RWPE2 (cell line): Measurements from ENCODE around the gene ST14.

Experiments
- ATAC-seq: fragments of 200-7000 bp; cut with Tn5 transposase; 3 replicates; pipeline ENCODE4 v1.9.1; 2021; ENCODE audit warnings: low read depth
- DNase-seq: peaks from one replicate; pipeline ENCODE4 v3.0.0-alpha.2; 2020; ENCODE audit warnings: low spot score
- H3K27ac ChIP-seq: fragments of 450-650 bp; 2 replicates; pipeline ENCODE4 v1.5.1; 2017; ENCODE audit warnings: mild to moderate bottlenecking; ENCODE audit not compliant: poor library complexity, severe bottlenecking
- H3K27me3 ChIP-seq: fragments of 250-450 bp; sonication (Bioruptor Pico); 2 replicates; pipeline ENCODE4 v1.5.1; 2021; ENCODE audit warnings: mild to moderate bottlenecking, moderate library complexity; ENCODE audit not compliant: insufficient read depth, poor library complexity, severe bottlenecking
- H3K36me3 ChIP-seq: fragments of 250-450 bp; sonication (Bioruptor Pico); 2 replicates; pipeline ENCODE4 v1.5.1; 2020; ENCODE audit warnings: low read depth, mild to moderate bottlenecking, moderate library complexity
- H3K4me1 ChIP-seq: fragments of 250-450 bp; sonication (Bioruptor Pico); 2 replicates; pipeline ENCODE4 v1.5.1; 2021; ENCODE audit warnings: mild to moderate bottlenecking, moderate library complexity; ENCODE audit not compliant: insufficient read depth, poor library complexity, severe bottlenecking
- H3K4me3 ChIP-seq: fragments of 250-450 bp; sonication (Bioruptor Pico); 2 replicates; pipeline ENCODE4 v1.5.1; 2021; ENCODE audit warnings: mild to moderate bottlenecking, moderate library complexity; ENCODE audit not compliant: severe bottlenecking
- H3K9me3 ChIP-seq: fragments of 250-450 bp; sonication (Bioruptor Pico); 2 replicates; pipeline ENCODE4 v1.5.1; 2021; ENCODE audit warnings: mild to moderate bottlenecking, moderate library complexity; ENCODE audit not compliant: severe bottlenecking
- TF ChIP-seq, protein P1 (sequence below): fragments of 450-650 bp; IDR thresholded peaks from one replicate; pipeline ENCODE4 v1.5.1; 2017; ENCODE audit warnings: mild to moderate bottlenecking, moderate library complexity; ENCODE audit not compliant: poor library complexity, severe bottlenecking

ST14 gene

DNA sequence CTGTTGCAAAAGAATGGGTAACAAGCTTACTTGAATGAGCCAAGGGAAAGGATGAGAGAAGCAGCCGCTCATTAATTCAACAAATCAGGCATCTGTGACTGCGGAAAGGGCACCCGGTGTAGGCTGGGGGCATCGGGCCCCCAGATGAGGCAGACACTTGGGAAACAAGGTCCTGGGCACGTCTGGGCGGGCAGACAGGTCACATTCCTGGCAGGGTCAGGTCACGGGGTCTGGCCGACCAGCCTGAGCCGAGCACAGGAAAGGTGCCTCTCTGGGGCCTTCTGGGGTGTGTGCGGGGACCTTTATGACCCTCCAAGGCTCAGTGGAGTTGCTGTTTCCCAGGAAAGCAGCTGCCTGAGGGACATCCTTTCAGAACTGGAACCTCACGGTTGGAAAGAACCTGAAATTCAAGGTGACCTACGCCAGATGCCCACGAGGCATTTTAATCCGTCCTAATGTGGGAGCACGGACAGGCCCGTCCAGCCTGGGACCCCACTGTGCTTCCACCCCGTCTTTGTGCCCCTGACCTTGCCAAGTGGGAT lies 57.1 kb downstream of the ST14 start:
- no peaks in the 10 kb centered on the region for H3K27me3 ChIP-seq
- H3K4me1 ChIP-seq: no peaks in the 10 kb centered on the region
- no peak overlapping the region for H3K27ac ChIP-seq
- ATAC-seq (no peak), DNase-seq (peak; percentile 33)
- H3K4me3 ChIP-seq: no peak overlapping the region
- H3K36me3 ChIP-seq: no peaks in the 10 kb centered on the region
- no peaks in the 10 kb centered on the region for H3K9me3 ChIP-seq
- TF ChIP-seq, protein P1, sequence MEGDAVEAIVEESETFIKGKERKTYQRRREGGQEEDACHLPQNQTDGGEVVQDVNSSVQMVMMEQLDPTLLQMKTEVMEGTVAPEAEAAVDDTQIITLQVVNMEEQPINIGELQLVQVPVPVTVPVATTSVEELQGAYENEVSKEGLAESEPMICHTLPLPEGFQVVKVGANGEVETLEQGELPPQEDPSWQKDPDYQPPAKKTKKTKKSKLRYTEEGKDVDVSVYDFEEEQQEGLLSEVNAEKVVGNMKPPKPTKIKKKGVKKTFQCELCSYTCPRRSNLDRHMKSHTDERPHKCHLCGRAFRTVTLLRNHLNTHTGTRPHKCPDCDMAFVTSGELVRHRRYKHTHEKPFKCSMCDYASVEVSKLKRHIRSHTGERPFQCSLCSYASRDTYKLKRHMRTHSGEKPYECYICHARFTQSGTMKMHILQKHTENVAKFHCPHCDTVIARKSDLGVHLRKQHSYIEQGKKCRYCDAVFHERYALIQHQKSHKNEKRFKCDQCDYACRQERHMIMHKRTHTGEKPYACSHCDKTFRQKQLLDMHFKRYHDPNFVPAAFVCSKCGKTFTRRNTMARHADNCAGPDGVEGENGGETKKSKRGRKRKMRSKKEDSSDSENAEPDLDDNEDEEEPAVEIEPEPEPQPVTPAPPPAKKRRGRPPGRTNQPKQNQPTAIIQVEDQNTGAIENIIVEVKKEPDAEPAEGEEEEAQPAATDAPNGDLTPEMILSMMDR: no peak

DNA sequence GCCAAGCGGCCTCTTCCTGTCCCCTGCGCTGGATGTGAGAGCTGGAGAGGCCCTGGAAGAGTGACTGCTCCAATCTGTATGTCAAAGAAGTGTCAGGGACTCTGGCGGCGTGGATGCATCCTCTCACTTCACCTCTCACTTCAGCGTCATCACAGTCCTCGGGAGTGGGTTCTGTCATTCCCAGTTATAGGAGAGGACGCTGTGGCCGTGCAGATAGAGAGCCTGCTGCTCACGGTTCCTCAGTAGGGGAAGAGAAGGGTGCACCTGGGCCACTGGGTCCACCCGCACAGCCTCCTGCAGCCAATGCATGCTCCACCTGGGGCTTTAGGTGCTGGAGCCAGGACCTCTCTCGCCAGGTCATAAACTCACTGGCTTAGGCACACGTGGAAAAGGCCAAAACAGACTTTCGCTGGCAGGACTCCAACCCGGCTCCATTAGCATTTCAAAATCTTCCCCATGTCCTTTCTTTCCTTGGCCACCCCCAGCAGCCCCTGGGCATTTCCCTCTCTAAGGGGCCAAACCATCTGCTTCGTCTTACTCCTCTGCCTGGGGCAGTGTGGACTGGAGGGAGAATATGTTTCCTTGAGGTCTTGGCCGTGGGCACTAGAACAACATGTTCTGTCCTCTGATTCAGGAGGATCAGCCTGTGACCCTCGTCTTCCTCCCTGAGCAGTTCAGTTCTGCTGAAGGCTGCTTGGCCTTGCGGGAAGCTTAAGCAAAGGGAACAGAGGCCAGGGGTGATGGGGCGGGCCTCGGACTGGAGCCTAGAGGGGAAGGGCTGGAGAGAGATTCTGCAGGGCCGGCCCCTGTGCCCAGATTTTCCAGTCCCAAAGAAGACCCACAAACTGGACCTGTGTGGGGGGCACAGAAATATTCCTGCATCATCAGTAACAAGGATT lies 57.8 kb downstream of the ST14 start:
- peak; percentile 39 for DNase-seq
- no peak for ATAC-seq
- TF ChIP-seq, protein P1: no peak
- Histone ChIP-seq H3K4me3 (no peak overlapping the region), H3K27me3 (no peaks in the 10 kb centered on the region), H3K36me3 (no peaks in the 10 kb centered on the region), H3K27ac (no peak overlapping the region), H3K4me1 (no peaks in the 10 kb centered on the region), H3K9me3 (no peaks in the 10 kb centered on the region)

DNA sequence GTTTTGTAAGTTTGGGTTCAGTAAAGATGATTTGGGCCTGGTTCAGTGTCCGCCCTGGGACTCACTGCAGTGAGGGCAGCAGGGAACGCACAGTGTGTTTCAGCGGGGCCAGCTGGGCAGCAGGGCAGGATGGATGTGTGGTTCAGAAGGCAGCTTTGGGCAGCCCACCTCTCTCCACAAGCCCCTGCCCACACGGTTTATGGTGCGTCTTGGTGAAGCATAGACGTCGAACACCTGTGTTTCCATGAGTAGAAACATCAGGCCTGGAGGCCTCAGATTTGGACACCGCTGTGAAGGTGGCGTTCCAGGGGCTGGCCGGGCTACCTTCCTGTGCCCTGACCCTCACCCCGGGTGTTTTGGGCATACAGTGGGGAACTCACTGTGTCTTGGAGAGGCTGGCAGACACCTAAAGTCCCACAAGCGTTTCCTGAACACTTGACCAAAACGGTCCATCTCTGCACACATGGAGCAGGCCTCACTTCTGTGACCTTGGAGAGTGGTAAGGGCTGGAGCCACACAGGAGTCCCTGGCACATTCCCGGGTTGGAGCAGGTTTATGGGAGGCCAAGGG lies 59.0 kb downstream of the ST14 start:
- Histone ChIP-seq H3K4me1 (no peaks in the 10 kb centered on the region), H3K36me3 (no peaks in the 10 kb centered on the region), H3K27ac (no peak overlapping the region), H3K4me3 (no peak overlapping the region), H3K27me3 (no peaks in the 10 kb centered on the region), H3K9me3 (no peaks in the 10 kb centered on the region)
- DNase-seq (peak; percentile 25), ATAC-seq (0 out of 3 replicates have a peak, but pooled peaks have one; percentile 6)
- TF ChIP-seq, protein P1: no peak

DNA sequence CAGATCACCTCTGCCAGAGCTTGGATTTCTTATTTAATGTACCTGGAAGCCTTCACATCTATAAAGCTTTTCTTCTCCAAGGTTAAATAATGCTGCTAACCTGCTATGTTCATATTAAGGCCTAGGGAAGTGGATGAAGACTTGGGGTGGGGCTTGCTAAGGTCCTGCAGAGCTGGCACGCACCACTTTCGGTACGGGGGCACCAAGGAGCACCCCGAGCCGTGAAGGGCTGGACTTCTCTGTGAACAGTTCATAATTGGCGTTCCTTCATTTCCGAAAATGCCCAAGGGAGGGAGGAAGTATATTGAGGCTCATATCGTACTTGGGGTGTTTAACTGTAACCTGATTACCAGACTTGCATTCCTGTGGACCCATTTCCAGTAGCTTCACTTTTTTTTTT lies 59.6 kb downstream of the ST14 start:
- TF ChIP-seq, protein P1: no peak
- Histone ChIP-seq H3K27me3 (no peaks in the 10 kb centered on the region), H3K27ac (no peak overlapping the region), H3K9me3 (no peaks in the 10 kb centered on the region), H3K4me3 (no peak overlapping the region), H3K4me1 (no peaks in the 10 kb centered on the region), H3K36me3 (no peaks in the 10 kb centered on the region)
- DNase-seq (peak; percentile 31), ATAC-seq (no peak)
